MG63 (cell line): ENCODE data around the gene RNF13. TPM values are rescaled to one million over a fixed set of nuclear protein-coding genes. Genes with fewer than 3 reads are reported as not detected.
"Not testable (repeated sequence)": the region's sequence is repeated elsewhere in the genome, so short reads cannot be mapped to it uniquely, and the experiment has no call there.

ENCODE experiments used
- DNase-seq: peaks from one replicate; pipeline ENCODE4 v3.0.0-alpha.2; 2020
- H3K27me3 ChIP-seq: fragments of 250-450 bp; sonication (Bioruptor Pico); 2 replicates; pipeline ENCODE4 v1.5.1; 2020; ENCODE audit warnings: mild to moderate bottlenecking, moderate library complexity
- H3K36me3 ChIP-seq: fragments of 250-450 bp; sonication (Bioruptor Pico); 2 replicates; pipeline ENCODE4 v1.5.1; 2020; ENCODE audit warnings: mild to moderate bottlenecking, moderate library complexity
- H3K4me3 ChIP-seq: fragments of 250-450 bp; sonication (Bioruptor Pico); 2 replicates; pipeline ENCODE4 v1.5.1; 2020; ENCODE audit warnings: mild to moderate bottlenecking, moderate library complexity
- H3K9me3 ChIP-seq: fragments of 250-450 bp; sonication (Bioruptor Pico); 2 replicates; pipeline ENCODE4 v1.5.1; 2020; ENCODE audit warnings: mild to moderate bottlenecking, moderate library complexity
- total RNA-seq: library from RNA; depleted of rRNA; stranded (reverse); fragments of >200 nt; shearing (Covaris generic); gene quantifications from 2 replicates; pipeline ENCODE4 v1.2.3, GENCODE V29; 2014; ENCODE audit warnings: low replicate concordance

Gene RNF13
- total RNA-seq, 1 experiment from 2014 or later: 56.9 TPM

DNA sequence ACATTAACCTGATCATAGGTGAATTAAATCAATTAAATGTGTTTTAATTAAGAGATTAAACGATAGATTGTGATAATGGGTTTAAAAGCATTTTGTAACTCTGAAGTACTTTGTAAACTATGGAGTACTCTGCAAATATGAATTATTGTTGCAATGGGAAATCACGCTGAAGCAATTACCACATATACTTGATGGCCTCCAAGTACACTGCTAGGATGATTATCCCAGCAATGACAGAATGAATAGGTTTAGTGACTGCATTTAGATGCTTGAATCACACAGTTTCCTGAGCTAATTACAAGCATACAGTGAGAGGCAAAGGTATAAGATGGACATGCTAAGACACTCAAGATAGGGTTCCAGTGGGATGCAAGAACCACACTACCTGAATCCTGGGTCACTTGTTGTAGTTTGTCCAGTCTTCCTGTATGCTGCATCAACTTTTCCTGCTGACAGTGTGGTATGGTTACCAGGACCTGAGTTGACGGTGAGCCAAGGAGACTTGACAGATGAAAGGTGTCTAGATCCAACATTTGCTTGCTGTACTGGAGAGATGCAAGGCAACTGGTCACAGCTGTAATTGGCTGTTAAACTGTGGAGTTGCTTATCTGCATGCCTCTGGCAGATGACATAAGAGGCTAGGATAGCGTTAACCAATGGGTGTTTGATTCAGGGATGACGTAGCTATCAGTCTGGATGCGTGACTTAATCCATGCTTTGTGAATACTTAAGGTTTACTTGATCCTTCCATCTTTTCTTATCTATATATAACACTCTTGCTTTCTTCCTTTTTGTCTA lies 38.0 kb downstream of the RNF13 start:
- H3K9me3 ChIP-seq: no peaks in the 10 kb centered on the region
- peaks cover 41% of the 10 kb centered on the region for H3K36me3 ChIP-seq
- no peak overlapping the region for H3K4me3 ChIP-seq
- no peak for DNase-seq
- no peaks in the 10 kb centered on the region for H3K27me3 ChIP-seq

GRCh38 chr3:149858911-149859310 lies 45.9 kb downstream of the RNF13 start:
- Histone ChIP-seq H3K36me3 (peaks cover 26% of the 10 kb centered on the region), H3K27me3 (no peaks in the 10 kb centered on the region), H3K9me3 (no peaks in the 10 kb centered on the region), H3K4me3 (no peak overlapping the region)
- DNase-seq: no peak

DNA sequence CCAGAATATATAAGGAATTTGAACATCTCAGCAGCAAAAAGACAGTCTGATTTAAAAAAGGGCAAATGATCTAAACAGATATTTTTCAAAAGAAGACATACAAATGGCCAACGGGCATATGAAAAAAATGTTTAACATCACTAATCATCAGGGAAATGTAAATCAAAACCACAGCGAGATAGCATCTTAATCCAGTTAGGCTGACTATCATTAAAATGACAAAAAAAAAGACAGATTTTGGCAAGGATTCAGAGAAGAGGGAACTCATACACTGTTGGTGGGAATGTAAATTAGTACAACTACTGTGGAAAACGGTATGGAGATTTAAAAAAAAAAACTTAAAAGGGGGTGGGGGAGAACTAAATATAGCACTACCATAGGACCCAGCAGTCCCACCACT lies 47.9 kb downstream of the RNF13 start:
- H3K36me3 ChIP-seq: peaks cover 16% of the 10 kb centered on the region
- no peak overlapping the region for H3K4me3 ChIP-seq
- H3K9me3 ChIP-seq: no peaks in the 10 kb centered on the region
- H3K27me3 ChIP-seq: no peaks in the 10 kb centered on the region
- DNase-seq: no peak

DNA sequence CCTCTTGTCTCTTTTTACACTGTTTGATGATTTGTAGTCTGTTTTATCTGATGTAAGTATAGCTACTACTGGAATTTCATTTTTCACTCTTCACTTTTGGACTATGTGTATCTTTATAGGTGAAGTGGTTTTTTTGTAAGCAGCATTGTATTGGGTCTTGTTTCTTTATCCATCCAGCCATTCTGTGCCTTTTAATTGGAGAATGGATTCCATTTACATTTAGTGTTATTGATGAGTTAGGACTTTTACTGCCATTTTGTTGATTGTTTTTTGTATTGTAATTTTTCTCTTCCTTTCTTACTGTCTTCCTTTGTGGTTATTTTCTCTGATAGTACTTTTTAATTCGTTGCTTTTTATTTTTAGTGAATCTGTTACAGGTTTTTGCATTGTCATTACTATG lies 54.5 kb downstream of the RNF13 start:
- no peak for DNase-seq
- no peak overlapping the region for H3K4me3 ChIP-seq
- no peaks in the 10 kb centered on the region for H3K27me3 ChIP-seq
- H3K9me3 ChIP-seq: peaks cover 11% of the 10 kb centered on the region
- H3K36me3 ChIP-seq: peaks cover 10% of the 10 kb centered on the region

- DNase-seq: no peak
- Histone ChIP-seq H3K36me3 (peaks cover 5% of the 10 kb centered on the region), H3K9me3 (peaks cover 11% of the 10 kb centered on the region), H3K27me3 (no peaks in the 10 kb centered on the region), H3K4me3 (no peak overlapping the region)
Measured at GRCh38 chr3:149871855-149872254, 58.8 kb downstream of the RNF13 start.

- Histone ChIP-seq H3K36me3 (peaks cover 2% of the 10 kb centered on the region), H3K4me3 (no peak overlapping the region), H3K27me3 (no peaks in the 10 kb centered on the region), H3K9me3 (peaks cover 10% of the 10 kb centered on the region)
- no peak for DNase-seq
Measured at GRCh38 chr3:149872589-149872988, 59.6 kb downstream of the RNF13 start.

DNA sequence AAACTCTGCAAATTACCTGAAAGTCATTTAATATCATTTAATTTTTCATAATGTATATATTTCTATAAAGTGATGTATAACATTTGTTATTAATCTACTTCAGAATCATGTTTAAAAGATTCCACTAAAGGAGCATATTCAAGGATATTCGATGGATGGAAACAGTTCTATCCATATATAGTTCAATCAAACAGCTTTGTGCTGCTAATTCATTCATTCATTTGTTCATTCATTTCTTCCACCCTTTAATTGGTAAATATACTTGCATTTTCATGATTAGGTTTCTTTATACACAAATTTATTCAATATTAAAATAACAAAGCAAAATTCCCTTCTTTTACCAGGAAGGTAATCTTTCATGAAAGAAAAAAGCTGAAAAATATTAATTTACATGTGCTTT lies 64.7 kb downstream of the RNF13 start:
- Histone ChIP-seq H3K9me3 (no peaks in the 10 kb centered on the region), H3K27me3 (no peaks in the 10 kb centered on the region), H3K36me3 (peaks cover 5% of the 10 kb centered on the region), H3K4me3 (no peak overlapping the region)
- DNase-seq: no peak

DNA sequence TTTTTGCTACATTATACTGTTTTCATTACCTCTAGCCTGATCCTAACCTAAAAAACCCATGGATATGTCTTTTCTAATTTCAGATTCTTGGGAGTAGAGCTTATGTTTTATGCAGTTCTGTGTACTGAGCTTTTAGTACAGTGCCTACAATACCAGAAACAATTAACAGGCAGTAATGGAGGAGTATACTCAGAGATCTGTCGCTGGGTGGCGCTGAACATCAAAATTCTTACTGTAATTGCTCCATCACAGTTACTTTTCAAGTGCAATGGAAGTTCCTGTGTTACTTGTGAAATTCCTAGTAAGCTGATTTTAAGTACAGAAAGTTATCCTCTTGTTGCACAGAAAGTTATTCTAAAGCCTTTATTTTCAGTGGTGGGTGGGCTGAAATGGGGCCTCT lies 66.9 kb downstream of the RNF13 start:
- DNase-seq: peak; percentile 43
- H3K36me3 ChIP-seq: 0 out of 2 replicates have a peak, but pooled peaks cover 3% of the 10 kb centered on the region
- peaks cover 2% of the 10 kb centered on the region for H3K9me3 ChIP-seq
- H3K27me3 ChIP-seq: no peaks in the 10 kb centered on the region
- no peak overlapping the region for H3K4me3 ChIP-seq

DNA sequence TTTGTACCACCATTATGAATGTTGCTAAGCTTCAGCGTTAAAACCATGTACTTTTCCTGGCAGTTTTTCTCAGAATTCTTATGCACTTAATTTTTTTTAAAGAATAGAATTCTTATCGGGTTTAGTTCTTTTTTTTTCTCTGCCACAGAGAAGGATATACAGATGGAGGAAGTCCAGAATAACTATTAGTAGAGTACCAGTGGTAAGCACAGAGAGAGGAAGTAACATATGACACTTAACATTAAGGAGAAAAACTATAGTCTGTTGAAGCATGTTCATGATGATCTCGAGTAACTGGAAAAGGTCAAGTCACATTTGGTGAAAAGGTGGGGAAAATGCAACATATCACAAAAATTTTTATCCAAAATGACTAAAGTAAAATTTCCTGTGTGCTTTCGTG lies 68.9 kb downstream of the RNF13 start:
- 0 out of 2 replicates have a peak, but pooled peaks cover 3% of the 10 kb centered on the region for H3K36me3 ChIP-seq
- H3K4me3 ChIP-seq: no peak overlapping the region
- peaks cover 2% of the 10 kb centered on the region for H3K9me3 ChIP-seq
- no peak for DNase-seq
- no peaks in the 10 kb centered on the region for H3K27me3 ChIP-seq

DNA sequence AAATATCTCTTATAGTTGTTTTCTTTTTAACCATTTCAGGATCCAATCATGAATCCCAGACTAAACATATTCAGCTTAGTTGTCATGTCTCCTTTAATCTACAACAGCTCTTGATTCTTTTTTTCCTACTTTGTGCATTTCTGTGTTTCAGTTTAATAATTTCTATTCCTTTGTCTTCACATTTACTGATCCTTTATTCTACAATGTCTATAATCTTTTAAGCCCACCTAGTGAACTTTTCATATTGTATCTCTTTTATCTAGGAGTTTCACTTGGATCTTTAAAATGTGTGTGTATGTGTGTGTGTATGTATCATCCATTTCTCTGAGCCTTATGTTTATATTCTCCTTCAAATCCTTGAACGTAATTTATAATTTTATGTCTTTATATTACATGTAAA lies 70.1 kb downstream of the RNF13 start:
- H3K9me3 ChIP-seq: peaks cover 2% of the 10 kb centered on the region
- no peak overlapping the region for H3K4me3 ChIP-seq
- DNase-seq: no peak
- H3K36me3 ChIP-seq: 0 out of 2 replicates have a peak, but pooled peaks cover 3% of the 10 kb centered on the region
- H3K27me3 ChIP-seq: no peaks in the 10 kb centered on the region

- H3K4me3 ChIP-seq, H3K27me3 ChIP-seq, DNase-seq, H3K36me3 ChIP-seq, H3K9me3 ChIP-seq: not testable (repeated sequence)
Measured at GRCh38 chr3:149883860-149884259, 70.8 kb downstream of the RNF13 start.

DNA sequence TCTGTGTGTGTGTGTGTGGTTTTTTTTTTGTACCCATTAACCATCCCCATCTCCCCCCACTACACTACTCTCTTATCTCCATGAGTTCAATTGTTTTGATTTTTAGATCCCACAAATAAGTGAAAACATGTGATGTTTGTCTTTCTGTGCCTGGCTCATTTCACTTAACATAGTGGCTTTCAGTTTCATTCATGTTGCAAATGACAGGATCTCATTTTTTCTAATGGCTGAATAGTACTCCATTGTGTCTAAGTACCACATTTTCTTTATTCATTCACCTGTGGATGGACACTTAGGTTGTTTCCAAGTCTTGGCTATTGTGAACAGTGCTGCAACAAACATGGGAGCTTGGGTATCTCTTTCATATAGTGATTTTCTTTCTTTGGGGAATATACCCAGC lies 71.8 kb downstream of the RNF13 start:
- not testable (repeated sequence) for H3K36me3 ChIP-seq, DNase-seq, H3K27me3 ChIP-seq, H3K4me3 ChIP-seq, H3K9me3 ChIP-seq

DNA sequence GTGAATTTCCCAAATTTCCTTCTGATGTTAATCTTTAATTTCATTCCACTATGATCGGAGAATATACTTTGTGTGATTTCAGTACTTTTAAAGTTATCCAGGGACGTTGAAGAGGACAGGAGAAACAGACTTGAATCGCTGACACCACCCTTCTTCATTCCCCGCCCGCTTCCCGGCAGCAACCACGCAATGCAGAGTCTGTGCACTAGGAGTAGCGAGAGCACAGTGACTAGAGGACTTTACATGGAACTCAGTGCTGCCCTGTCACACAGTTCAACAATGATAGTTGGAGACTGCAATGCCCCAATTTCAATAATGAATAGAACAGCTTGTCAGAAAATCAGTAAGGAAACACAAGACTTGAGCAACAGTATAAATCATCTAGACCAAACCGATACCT lies 73.9 kb downstream of the RNF13 start:
- H3K27me3 ChIP-seq: no peaks in the 10 kb centered on the region
- H3K36me3 ChIP-seq: no peaks in the 10 kb centered on the region
- DNase-seq: no peak

GRCh38 chr3:149891621-149892020 lies 78.6 kb downstream of the RNF13 start:
- Histone ChIP-seq H3K27me3 (no peaks in the 10 kb centered on the region), H3K4me3 (no peak overlapping the region), H3K9me3 (no peaks in the 10 kb centered on the region), H3K36me3 (peaks cover 3% of the 10 kb centered on the region; the same call in 1 of the 2 replicates)
- DNase-seq: no peak

More for the DNA sequence above, 73.9 kb downstream of the RNF13 start:
- Histone ChIP-seq H3K4me3 (no peak overlapping the region), H3K9me3 (peaks cover 2% of the 10 kb centered on the region)

GRCh38 chr3:149892371-149892770 lies 79.4 kb downstream of the RNF13 start:
- DNase-seq: no peak
- Histone ChIP-seq H3K9me3 (no peaks in the 10 kb centered on the region), H3K27me3 (no peaks in the 10 kb centered on the region), H3K4me3 (no peak overlapping the region), H3K36me3 (peaks cover 3% of the 10 kb centered on the region; the same call in 1 of the 2 replicates)

- no peak for DNase-seq
- Histone ChIP-seq H3K27me3 (no peaks in the 10 kb centered on the region), H3K4me3 (no peak overlapping the region), H3K36me3 (peaks cover 6% of the 10 kb centered on the region; the same call in 1 of the 2 replicates), H3K9me3 (no peaks in the 10 kb centered on the region)
Measured at GRCh38 chr3:149894205-149894604, 81.2 kb downstream of the RNF13 start.

GRCh38 chr3:149895339-149895738 lies 82.3 kb downstream of the RNF13 start:
- peaks cover 6% of the 10 kb centered on the region; the same call in 1 of the 2 replicates for H3K36me3 ChIP-seq
- no peaks in the 10 kb centered on the region for H3K9me3 ChIP-seq
- H3K4me3 ChIP-seq: no peak overlapping the region
- H3K27me3 ChIP-seq: no peaks in the 10 kb centered on the region
- DNase-seq: no peak

- Histone ChIP-seq H3K36me3 (peaks cover 6% of the 10 kb centered on the region; the same call in 1 of the 2 replicates), H3K27me3 (no peaks in the 10 kb centered on the region), H3K9me3 (no peaks in the 10 kb centered on the region), H3K4me3 (no peak overlapping the region)
- no peak for DNase-seq
Measured at GRCh38 chr3:149895769-149896168, 82.8 kb downstream of the RNF13 start.
